ENCODE measurements around the gene PSPC1. TPM values are rescaled to one million over a fixed set of nuclear protein-coding genes. Genes with fewer than 3 reads are reported as not detected.

PSPC1 gene
- total RNA-seq, 2 donors from 2014 or later, result 36.5 to 46.3 TPM

- no peak overlapping the region for H3K9ac ChIP-seq (ENCODE audit: low read depth in 2 of 2, low read length in 2 of 2)
- no peaks in the 10 kb centered on the region for H3K9me3 ChIP-seq
- H3K27ac ChIP-seq, result no peak overlapping the region
- H3K27me3 ChIP-seq, result no peaks in the 10 kb centered on the region
- no peaks in the 10 kb centered on the region for H3K4me1 ChIP-seq
- H3K4me3 ChIP-seq, result no peak overlapping the region
- DNase-seq, result no peak
- TF ChIP-seq CTCF (IDR thresholded peaks at IDR 0.05), result no peak
- intact Hi-C loops (cut with DNase I), result no loop called here
- H3K36me3 ChIP-seq, result peaks cover 5% of the 10 kb centered on the region
Measured at GRCh38 chr13:19769854-19770253, 12.9 kb downstream of the PSPC1 start.

- intact Hi-C loops (cut with DNase I), result no loop called here
- no peaks in the 10 kb centered on the region for H3K27me3 ChIP-seq
- H3K9ac ChIP-seq (ENCODE audit: low read depth in 2 of 2, low read length in 2 of 2), result no peak overlapping the region
- no peak overlapping the region for H3K27ac ChIP-seq
- no peak for DNase-seq
- no peak for TF ChIP-seq CTCF (IDR thresholded peaks at IDR 0.05)
- peaks cover 5% of the 10 kb centered on the region for H3K36me3 ChIP-seq
- H3K4me1 ChIP-seq, result no peaks in the 10 kb centered on the region
- H3K4me3 ChIP-seq, result no peak overlapping the region
- no peaks in the 10 kb centered on the region for H3K9me3 ChIP-seq
Measured at GRCh38 chr13:19767966-19768365, 14.8 kb downstream of the PSPC1 start.

GRCh38 chr13:19766591-19766990 lies 16.2 kb downstream of the PSPC1 start:
- no peak for DNase-seq
- Histone ChIP-seq H3K4me3 (no peak overlapping the region), H3K9me3 (no peaks in the 10 kb centered on the region), H3K36me3 (peaks cover 5% of the 10 kb centered on the region), H3K4me1 (no peaks in the 10 kb centered on the region), H3K9ac (ENCODE audit: low read depth in 2 of 2, low read length in 2 of 2) (no peak overlapping the region), H3K27me3 (no peaks in the 10 kb centered on the region), H3K27ac (no peak overlapping the region)
- TF ChIP-seq CTCF (IDR thresholded peaks at IDR 0.05), result no peak
- intact Hi-C loops (cut with DNase I), result no loop called here

- Histone ChIP-seq H3K27ac (no peak overlapping the region), H3K27me3 (no peaks in the 10 kb centered on the region), H3K4me1 (no peaks in the 10 kb centered on the region), H3K4me3 (no peak overlapping the region), H3K9ac (ENCODE audit: low read depth in 2 of 2, low read length in 2 of 2) (no peak overlapping the region), H3K9me3 (no peaks in the 10 kb centered on the region), H3K36me3 (no peaks in the 10 kb centered on the region)
- intact Hi-C loops (cut with DNase I), result no loop called here
- no peak for DNase-seq
- no peak for TF ChIP-seq CTCF (IDR thresholded peaks at IDR 0.05)
Measured at GRCh38 chr13:19764237-19764636, 18.5 kb downstream of the PSPC1 start.

GRCh38 chr13:19763618-19764017 lies 19.1 kb downstream of the PSPC1 start:
- Histone ChIP-seq H3K36me3 (no peaks in the 10 kb centered on the region), H3K9ac (ENCODE audit: low read depth in 2 of 2, low read length in 2 of 2) (no peak overlapping the region), H3K4me1 (no peaks in the 10 kb centered on the region), H3K9me3 (no peaks in the 10 kb centered on the region), H3K4me3 (no peak overlapping the region), H3K27me3 (no peaks in the 10 kb centered on the region), H3K27ac (no peak overlapping the region)
- no peak for TF ChIP-seq CTCF (IDR thresholded peaks at IDR 0.05)
- DNase-seq, result no peak
- intact Hi-C loops (cut with DNase I), result no loop called here

- no peaks in the 10 kb centered on the region for H3K36me3 ChIP-seq
Measured at GRCh38 chr13:19759669-19760068, 23.1 kb downstream of the PSPC1 start.

More at GRCh38 chr13:19759669-19760068, 23.1 kb downstream of the PSPC1 start:
- no peak for DNase-seq
- H3K9me3 ChIP-seq, result no peaks in the 10 kb centered on the region
- H3K4me1 ChIP-seq, result no peaks in the 10 kb centered on the region
- H3K27ac ChIP-seq, result no peak overlapping the region
- intact Hi-C loops (cut with DNase I), result no loop called here
- no peak overlapping the region for H3K4me3 ChIP-seq
- H3K27me3 ChIP-seq, result no peaks in the 10 kb centered on the region
- no peak for TF ChIP-seq CTCF (IDR thresholded peaks at IDR 0.05)
- H3K9ac ChIP-seq (ENCODE audit: low read depth in 2 of 2, low read length in 2 of 2), result no peak overlapping the region
